GM21423 (cell line): ENCODE measurements around the gene C1QL1.
"Not testable (repeated sequence)": the region's sequence is repeated elsewhere in the genome, so short reads cannot be mapped to it uniquely, and the experiment has no call there.

ENCODE experiments used
- ATAC-seq: cut with Tn5 transposase; IDR thresholded peaks from one replicate; pipeline ENCODE4 v1.9.1; 2021; ENCODE audit warnings: mild to moderate bottlenecking, moderate library complexity; ENCODE audit not compliant: unreplicated experiment

C1QL1 gene

GRCh38 chr17:44965481-44966234, 2.4 kb downstream of the C1QL1 start:
- no peak for ATAC-seq

GRCh38 chr17:44961921-44962350, 6.2 kb downstream of the C1QL1 start:
- ATAC-seq: no peak

GRCh38 chr17:44960691-44961090, 7.4 kb downstream of the C1QL1 start:
- ATAC-seq: no peak

DNA sequence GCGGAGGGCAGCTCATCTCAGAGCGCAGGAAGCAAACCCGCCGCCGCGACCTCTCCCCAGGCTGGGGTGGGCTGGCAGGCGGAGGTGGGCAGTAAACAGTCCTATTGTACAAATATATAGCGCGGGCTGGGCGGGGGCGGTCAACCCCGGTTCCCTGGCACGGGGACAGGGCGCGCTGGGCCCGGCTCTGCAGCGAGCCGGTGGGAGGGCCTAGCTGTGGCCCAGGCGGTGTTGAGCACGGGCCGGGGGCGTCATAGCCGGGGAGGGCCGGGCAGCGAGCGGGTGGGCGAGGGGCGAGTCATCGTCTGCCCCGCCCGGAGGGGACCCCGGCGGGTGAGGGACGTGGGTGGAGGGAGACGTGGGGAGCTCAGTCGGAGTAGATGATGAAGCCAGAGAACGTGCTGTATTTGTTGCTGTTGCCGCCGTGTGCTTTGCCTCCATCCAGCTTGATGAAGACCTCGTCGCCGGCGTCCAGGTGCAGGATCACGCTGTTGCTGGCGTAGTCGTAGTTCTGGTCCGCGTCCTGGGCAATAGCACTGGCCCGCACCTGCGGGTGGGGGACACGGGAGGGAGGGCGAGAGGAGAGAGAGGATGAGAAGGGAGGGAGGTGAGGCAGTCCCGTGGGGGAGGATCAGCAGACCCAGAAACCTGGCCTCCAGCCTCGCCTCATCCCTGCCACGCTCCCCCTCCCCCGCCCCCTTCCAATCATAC, 8.1 kb downstream of the C1QL1 start:
- no peak for ATAC-seq

GRCh38 chr17:44956998-44957981, 10.8 kb downstream of the C1QL1 start:
- no peak for ATAC-seq

DNA sequence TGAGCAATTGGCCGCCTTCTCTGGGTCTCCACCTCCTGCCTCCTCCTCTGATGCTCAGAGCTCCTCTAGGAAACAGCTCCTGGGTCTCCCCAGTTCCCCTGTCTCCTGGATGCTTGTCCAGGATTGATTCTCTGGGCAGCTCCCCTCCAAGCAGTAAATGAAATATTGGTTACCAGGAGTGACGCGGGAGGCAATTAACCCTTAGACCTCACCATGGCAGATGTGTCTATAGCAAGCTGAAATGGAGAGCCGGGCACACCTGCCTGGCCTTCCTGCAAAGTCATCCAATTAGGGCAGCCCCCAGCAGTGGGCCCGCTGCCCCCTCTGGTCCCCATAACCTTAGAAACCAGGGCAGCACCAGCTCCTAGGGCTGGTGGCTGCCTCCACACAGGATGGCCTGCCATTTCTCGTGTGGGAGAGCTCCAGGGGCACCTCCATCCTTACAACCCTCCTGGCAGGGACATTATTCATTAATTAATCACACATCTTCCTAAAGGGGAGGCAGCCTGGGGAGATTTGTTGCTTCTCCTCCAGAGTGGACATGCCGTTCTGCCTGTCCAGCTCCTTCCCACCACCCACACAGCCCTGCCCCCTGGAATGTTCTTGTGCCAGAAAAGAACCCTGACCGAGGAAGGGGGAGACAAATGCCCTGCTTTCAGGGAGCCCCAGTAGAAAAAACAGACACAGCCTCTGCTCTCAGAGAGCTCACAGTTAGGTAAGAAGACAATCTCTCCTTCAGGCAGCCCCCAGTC, 12.3 kb downstream of the C1QL1 start:
- ATAC-seq: no peak

DNA sequence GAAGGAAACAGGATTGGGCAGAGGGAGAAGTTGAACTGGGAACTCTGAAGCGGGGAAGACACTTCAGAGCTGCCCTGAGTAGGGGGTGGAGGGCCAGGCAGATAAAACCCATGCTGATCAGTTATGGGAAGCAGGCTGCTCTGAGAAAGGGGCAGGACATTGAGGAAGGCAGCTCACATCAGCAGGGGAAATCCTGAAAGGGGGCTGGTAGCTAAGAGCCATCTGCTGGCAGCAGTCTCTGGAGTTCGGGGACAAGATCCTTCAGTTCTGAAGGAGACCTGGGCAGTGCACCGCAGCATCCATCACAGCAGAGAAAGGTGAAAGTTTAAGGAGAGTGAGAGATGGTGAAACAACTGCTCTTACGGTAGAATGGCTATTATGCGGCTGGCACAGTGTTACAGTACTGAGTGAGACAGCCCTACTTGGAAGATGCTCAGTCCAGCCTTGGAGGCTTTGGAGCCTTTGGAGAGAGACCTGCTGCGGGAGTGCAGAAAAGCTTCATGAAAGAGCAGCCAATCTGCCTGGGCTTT, 15.1 kb downstream of the C1QL1 start:
- ATAC-seq: no peak

DNA sequence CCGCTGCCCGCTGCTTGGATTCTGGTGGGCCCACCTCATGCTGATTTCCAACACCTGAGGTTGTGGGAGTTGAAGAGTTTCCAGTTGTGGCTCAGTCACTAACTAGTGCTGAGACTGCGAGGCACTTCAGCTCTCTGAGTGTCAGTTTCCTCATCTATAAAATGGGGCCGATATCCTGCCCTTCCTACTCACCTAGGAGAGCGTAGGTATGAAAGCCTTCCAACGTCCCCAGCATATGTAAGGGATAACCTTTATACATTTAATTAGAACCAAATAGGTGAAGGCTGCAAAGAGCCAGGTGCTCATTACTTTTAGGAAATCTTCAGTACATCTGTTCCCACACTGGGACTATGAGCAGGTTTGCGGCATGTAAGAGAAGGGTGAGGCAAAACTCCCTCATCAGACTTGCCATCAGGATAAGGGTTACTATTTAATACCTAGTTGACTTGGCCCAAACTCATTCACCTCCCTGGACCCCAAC, 19.7 kb downstream of the C1QL1 start:
- ATAC-seq: no peak

DNA sequence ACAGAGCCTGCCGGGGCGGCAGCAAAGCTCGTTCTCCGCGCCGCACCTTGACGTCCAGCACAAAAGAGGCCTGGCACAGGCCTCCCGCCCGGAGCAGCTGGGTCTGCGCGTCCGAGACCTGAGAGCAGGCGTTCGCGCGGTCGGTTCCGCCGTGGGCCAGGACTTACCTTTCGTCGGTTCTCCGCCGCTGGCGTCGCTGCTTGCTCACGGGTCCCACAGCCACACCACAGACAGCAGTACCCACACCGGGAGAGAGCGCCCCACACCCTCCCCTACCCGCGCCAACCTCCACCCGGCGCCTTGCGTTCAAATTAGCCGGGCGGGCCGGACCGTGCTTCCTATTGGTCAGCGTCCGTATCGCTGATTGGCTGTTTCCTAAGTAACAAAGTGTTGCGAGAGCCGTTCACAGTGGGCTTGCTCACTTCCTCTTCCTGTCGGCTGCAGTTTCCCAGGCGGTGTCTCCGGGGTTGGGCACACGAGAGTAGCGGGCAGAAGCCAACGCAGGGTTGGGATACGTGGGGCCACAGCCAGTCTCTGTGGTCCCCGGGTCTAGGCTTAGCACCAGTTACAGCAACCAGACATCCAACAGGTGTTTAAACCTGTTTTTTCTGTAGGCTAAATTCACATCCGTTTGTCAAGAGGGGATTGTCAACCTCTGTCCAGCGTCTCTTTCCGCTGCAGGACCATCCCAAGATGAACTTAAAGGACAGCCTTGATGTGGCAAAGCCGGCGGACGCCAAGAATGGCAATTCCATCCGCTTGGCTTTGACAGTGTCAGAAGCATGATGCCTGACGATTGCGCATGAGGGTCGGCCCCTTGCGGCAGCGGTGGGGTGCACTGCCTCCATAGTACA, 20.4 kb downstream of the C1QL1 start, which contains the start of gene KIF18B:
KIF18B (minus strand) TSS at position 313 of the 854 bp plus-strand sequence. CDS start 11,429 bp downstream, outside the sequence.
- ATAC-seq: peak; percentile 89

DNA sequence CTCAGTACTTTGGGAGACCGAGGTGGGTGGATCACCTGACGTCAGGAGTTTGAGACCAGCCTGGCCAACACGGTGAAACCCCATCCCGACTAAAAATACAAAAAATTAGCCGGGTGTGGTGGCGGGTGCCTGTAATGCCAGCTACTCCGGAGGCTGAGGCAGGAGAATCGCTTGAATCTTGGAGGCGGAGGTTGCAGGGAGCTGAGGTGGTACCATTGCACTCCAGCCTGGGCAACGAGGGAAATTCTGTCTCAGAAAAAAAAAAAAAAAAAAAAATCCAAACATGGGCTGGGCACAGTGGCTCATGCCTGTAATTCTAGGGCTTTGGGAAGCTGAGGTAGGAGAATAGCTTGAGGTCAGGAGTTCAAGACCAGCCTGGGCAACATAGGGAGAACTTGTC, 22.5 kb downstream of the C1QL1 start:
- ATAC-seq: not testable (repeated sequence)

- no peak for ATAC-seq
Observed at GRCh38 chr17:44942456-44942855, 25.6 kb downstream of the C1QL1 start.

GRCh38 chr17:44941712-44942331, 26.3 kb downstream of the C1QL1 start:
- no peak for ATAC-seq

- ATAC-seq: no peak
Observed at GRCh38 chr17:44940768-44941167, 27.3 kb downstream of the C1QL1 start.

GRCh38 chr17:44940317-44940716, 27.8 kb downstream of the C1QL1 start:
- no peak for ATAC-seq

- ATAC-seq: no peak
Observed at GRCh38 chr17:44935116-44935515, 33.0 kb downstream of the C1QL1 start.

DNA sequence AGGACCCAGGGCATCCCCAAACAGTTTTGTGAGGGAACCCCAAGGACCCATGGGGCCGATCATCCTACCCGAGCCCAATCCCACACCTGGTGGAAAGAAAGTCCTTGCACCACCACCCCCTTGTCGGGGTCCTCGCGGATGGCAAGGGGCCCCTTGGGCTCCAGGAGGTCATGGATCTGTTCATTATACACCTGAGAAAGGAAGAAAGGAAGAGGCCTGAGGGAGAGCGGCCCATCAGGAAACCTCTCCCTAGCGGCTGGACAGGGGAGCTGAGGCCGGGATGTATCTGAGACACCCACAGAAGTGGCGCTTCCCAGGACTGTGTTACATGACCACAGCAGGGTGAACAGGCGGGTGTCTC, 33.4 kb downstream of the C1QL1 start:
- ATAC-seq: no peak

DNA sequence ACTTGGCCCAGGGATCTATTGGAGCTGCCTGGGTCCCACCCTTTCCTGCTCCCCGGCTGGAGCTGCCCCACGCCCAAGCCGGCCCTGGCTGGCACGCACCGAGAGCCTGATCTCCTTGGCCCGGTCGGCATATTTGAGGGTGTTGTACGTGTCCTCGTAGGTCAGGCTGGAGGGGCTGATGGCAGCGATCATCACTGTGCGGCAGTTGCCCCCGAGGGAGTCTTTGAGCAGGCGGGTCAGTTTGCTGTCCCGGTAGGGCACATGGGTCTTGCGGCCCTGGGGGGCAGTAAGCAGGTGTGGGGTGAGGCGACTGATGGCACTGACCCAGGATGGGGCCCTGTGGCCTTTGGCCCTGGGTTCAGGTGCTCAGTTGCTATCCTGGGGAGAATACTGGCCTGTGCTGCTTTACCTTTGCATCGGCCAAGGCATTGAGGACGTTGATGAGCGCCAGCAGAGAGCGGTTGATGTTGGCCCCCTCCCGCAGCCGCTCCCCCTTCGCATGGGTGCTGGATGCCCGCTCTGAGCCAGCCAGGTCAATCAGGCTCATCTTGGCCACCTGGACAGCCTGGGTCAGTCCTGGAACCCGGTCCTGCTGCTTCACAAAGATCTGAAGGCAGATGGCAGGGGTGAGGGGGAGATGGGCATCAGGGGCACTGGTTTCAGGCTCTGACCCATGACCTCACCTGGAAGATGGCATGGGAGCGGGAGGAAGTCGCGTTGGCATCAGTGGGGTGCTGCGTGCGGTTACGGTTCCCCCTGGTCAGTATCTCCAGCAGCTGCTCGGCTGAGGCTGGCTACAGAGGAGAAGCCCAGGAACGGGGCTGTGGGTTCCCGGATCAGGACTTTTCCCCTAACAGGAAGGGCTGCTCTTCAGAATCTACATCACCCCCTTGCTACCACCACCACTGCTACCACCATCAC, 34.0 kb downstream of the C1QL1 start:
- no peak for ATAC-seq

DNA sequence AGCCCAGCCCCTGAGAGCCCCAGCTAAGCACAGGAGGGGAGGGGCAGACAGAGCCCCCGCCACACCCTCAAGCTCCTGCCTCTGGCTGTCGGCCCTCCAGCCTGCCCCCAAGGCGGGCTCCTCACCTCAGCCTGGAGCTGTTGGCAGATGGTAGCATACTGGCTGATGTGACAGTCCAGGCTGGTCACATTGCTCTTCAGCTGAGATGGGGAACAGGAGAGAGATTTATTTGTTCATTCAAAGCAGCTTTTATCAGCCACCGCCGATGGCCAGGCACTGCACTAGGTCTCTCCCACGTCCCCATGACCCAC, 35.4 kb downstream of the C1QL1 start:
- ATAC-seq: no peak
